Heart left ventricle (tissue), 16 donors: ENCODE measurements around the gene SEC31A. TPM values are rescaled to one million over a fixed set of nuclear protein-coding genes. Genes with fewer than 3 reads are reported as not detected.
"Not testable (repeated sequence)": the region's sequence is repeated elsewhere in the genome, so short reads cannot be mapped to it uniquely, and the experiment has no call there.

Experiments
- ATAC-seq, 4 donors: fragments of 200-7000 bp; cut with Tn5 transposase; one replicate each; pipeline ENCODE4 v1.9.1; 2020 to 2022; ENCODE audit warnings: moderate library complexity in 4 of 4, mild to moderate bottlenecking in 3 of 4, moderate number of reproducible peaks in 1 of 4
- DNase-seq, 5 donors: peaks; one replicate each; pipeline ENCODE4 v3.0.0-alpha.2; 2020
- H3K27ac ChIP-seq, 12 donors: fragments of 200-600 bp; sonication (generic) in 4 of 12; one replicate each; pipeline versions ENCODE4 v1.5.0 to v1.8.0; 2016 to 2022; ENCODE audit warnings: mild to moderate bottlenecking in 2 of 12
- H3K27me3 ChIP-seq, 9 donors: fragments of 200-600 bp; sonication (generic) in 2 of 9; one replicate each; pipeline versions ENCODE4 v1.5.1 to v1.8.0; 2016 to 2022; ENCODE audit warnings: mild to moderate bottlenecking in 3 of 9
- H3K36me3 ChIP-seq, 9 donors: fragments of 200-600 bp; sonication (generic) in 2 of 9; one replicate each; pipeline versions ENCODE4 v1.5.0 to v1.8.0; 2018 to 2022; ENCODE audit warnings: mild to moderate bottlenecking in 2 of 9
- H3K4me1 ChIP-seq, 12 donors: fragments of 200-600 bp; sonication (generic) in 4 of 12; one replicate each; pipeline versions ENCODE4 v1.5.0 to v1.8.0; 2016 to 2022; ENCODE audit warnings: mild to moderate bottlenecking in 3 of 12
- H3K4me3 ChIP-seq, 12 donors: fragments of 200-600 bp; sonication (generic) in 4 of 12; one replicate each; pipeline versions ENCODE4 v1.5.0 to v1.8.0; 2017 to 2022; ENCODE audit warnings: mild to moderate bottlenecking in 9 of 12, moderate library complexity in 4 of 12
- H3K9me3 ChIP-seq, 12 donors: fragments of 200-600 bp; sonication (generic) in 4 of 12; one replicate each; pipeline versions ENCODE4 v1.5.0 to v1.8.0; 2016 to 2022; ENCODE audit warnings: mild to moderate bottlenecking in 1 of 12
- POLR2A ChIP-seq, 2 donors: fragments of 450-650 bp; IDR thresholded peaks; one replicate each; pipeline ENCODE4 v1.6.1; 2017; ENCODE audit warnings: antibody characterized with exemption in 2 of 2, mild to moderate bottlenecking in 2 of 2, moderate library complexity in 2 of 2
- WGBS, 4 donors: extraction: QIAGEN DNeasy Blood & Tissue Kit in 2 of 4; methylation state at CpG; one replicate each; pipeline versions ENCODE4 v1.1.5 to v1.1.7; 2013 to 2018; 5-methylcytosine and 5-hydroxymethylcytosine counted together
- intact Hi-C, 10 donors: fragments of 100-400 bp; cut with DNase I; formaldehyde crosslinking; loops; one replicate each; pipeline versions ENCODE4 v1.11.1 to v1.14.2; 2022
- polyA plus RNA-seq, 2 donors: library from polyadenylated mRNA; stranded (reverse); fragments of 200-250 nt; gene quantifications; one replicate each; pipeline ENCODE4 v1.2.3, GENCODE V29; 2013
- total RNA-seq, 9 donors: library from RNA; depleted of rRNA in 2 of 9; stranded (reverse); fragments of >200 nt in 2 of 9; fragmentation: NEBNext Ultra II Directional in 3 of 9; extraction: Animal tissue kit (Norgen Biotek cat#: 25700) in 3 of 9; gene quantifications; one replicate each; pipeline versions ENCODE4 v1.1.0 to v1.2.4, GENCODE V29; 2016 to 2023
- TF ChIP-seq, protein P1 (sequence below), 12 donors: fragments of 200-600 bp; sonication (generic) in 4 of 12; IDR thresholded peaks; one replicate each; pipeline versions ENCODE4 v1.5.0 to v1.8.0; 2018 to 2022; ENCODE audit warnings: antibody characterized with exemption in 12 of 12, mild to moderate bottlenecking in 5 of 12
- donor health status: ischemic (EF 13 %, LVEDD 7.1; RV severe dilation, severe dysfunction).
- donor health status: healthy with polysubstance abuse.
- donor health status: DM: no; HTN: yes; CAD: no.
- donor health status: DM: no; HTN: no; CAD: no.
- donor health status: ischemic (EF 25% LVEDD 6.9; RV normal size, moderate dysfunction).
- donor health status: ischemic (EF 25% LVEDD 5.7; RV mildly dilated, moderate dysfunction).
- donor health status: healthy.
- donor health status: DM: yes; HTN: yes; CAD: no.
- donor health status: ischemic (EF 35%, LVEDD 5.7; RV mildly dilated, moderate dysfunction).
- donor health status: nonischemic (EF 11% LVEDD 7.7; RV severe dilation, severe dysfunction).
- donor health status: DM: yes; HTN: yes; CAD: no.
- donor health status: PGD.
- donor health status: ischemic (EF 29% LVEDD 5.4; RV normal size, mild dysfunction).
- donor health status: nonischemic (EF 23%, LVEDD 6.1; RV moderate dilation, normal function).

Gene SEC31A
- total and polyA plus RNA-seq, 11 donors, result 81.0 to 168 (median 101) TPM

DNA sequence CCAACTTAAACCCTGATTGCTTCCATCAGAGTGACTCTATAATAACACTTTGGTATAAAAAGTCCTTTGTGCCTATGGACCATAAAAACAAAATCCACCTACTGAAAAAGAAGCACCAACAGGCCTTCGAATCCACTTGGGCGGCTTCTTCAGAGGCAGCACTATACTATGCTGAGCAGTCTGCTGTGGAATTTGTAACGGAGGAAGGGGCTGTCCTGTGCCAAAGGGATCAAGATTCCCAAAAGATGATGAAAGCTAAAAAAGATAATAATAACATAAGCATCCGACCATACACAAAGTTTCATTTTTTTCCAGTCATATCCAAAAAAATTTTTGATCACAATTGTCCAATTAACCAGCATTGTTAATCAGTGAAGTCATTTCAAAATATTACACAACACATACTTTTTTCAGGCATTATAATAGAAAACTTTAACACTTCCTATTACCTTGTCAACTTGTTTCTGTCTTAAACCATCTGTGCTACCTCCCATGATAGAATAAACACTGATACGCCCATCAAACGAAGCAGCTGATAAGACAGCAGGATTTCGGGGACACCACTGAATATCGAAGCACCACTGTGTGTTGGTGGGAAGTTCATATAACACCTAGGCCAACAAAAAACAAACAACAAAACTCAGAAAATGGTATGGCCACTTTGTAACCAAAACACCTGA, 24.1 kb downstream of the SEC31A start:
- WGBS, 4 donors, result 75 to 79% (median 77%) methylated on average over 8 of the region's 8 CpGs
- H3K4me3 ChIP-seq, result no peak overlapping the region
- no peak for DNase-seq
- peaks cover 0 to 28% (median 3%) of the 10 kb centered on the region in 12 donors for H3K4me1 ChIP-seq
- H3K27me3 ChIP-seq, result no peaks in the 10 kb centered on the region
- TF ChIP-seq, protein P1, sequence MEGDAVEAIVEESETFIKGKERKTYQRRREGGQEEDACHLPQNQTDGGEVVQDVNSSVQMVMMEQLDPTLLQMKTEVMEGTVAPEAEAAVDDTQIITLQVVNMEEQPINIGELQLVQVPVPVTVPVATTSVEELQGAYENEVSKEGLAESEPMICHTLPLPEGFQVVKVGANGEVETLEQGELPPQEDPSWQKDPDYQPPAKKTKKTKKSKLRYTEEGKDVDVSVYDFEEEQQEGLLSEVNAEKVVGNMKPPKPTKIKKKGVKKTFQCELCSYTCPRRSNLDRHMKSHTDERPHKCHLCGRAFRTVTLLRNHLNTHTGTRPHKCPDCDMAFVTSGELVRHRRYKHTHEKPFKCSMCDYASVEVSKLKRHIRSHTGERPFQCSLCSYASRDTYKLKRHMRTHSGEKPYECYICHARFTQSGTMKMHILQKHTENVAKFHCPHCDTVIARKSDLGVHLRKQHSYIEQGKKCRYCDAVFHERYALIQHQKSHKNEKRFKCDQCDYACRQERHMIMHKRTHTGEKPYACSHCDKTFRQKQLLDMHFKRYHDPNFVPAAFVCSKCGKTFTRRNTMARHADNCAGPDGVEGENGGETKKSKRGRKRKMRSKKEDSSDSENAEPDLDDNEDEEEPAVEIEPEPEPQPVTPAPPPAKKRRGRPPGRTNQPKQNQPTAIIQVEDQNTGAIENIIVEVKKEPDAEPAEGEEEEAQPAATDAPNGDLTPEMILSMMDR (IDR thresholded peaks at IDR 0.05), result no peak
- no peak for TF ChIP-seq POLR2A (IDR thresholded peaks at IDR 0.05)
- intact Hi-C loops, result loop anchor here in 2 of 10 donors (5.0 kb wide), 1 partner anchor 40 kb away; no protein-coding TSS in a partner anchor
- H3K27ac ChIP-seq, result peak overlapping the region in 1 of 12 donors; percentile 43
- no peak for ATAC-seq
- H3K36me3 ChIP-seq, result peaks cover 2 to 100% (median 100%) of the 10 kb centered on the region in 9 donors
- H3K9me3 ChIP-seq, result no peaks in the 10 kb centered on the region

DNA sequence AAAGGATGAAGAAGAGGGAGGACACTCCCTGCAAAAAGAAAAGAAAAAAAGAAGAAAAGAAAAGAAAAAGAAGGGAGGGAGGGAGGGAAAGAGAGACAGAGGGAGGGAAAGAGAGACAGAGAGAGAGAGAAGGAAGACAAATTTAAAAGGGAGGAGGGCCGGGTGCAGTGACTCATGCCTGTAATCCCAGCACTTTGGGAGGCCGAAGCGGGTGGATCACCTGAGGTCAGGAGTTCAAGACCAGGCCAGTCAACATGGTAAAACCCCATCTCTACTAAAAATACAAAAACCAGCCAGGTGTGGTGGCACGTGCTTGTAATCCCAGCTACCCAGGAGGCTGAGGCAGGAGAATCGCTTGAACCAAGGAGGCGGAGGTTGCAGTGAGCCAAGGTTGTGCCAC, 24.9 kb downstream of the SEC31A start:
- not testable (repeated sequence) for DNase-seq, H3K4me3 ChIP-seq, H3K9me3 ChIP-seq, ATAC-seq, H3K27me3 ChIP-seq
- Histone ChIP-seq H3K36me3 (peaks cover 2 to 100% (median 100%) of the 10 kb centered on the region in 9 donors), H3K27ac (peak overlapping the region in 2 of 12 donors; percentile 19 to 43), H3K4me1 (peaks cover 0 to 28% (median 3%) of the 10 kb centered on the region in 12 donors)
- WGBS, 4 donors, result 84 to 89% (median 85%) methylated on average over 6 of the region's 6 CpGs
- intact Hi-C loops, result loop anchor here in 2 of 10 donors (5.0 kb wide), 1 partner anchor 39 kb away; no protein-coding TSS in a partner anchor

DNA sequence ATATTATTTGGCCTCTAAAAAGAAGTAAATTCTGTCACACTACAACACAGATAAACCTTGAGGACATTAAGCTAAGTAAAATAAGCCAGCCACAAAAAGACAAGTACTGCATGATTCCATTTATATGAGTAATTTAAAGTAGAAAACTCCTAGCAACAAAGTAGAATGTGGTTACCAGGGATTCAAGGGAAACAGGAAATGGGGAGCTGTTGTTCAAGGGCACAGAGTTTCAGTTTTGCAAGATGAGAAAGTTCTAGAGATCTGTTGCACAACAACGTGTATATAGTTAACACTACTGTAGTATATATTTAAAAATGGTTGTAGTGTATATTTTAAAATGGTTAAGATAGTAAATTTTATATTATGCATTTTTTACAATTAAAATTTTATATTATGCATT, 25.4 kb downstream of the SEC31A start:
- peak overlapping the region in 2 of 12 donors; percentile 19 to 43 for H3K27ac ChIP-seq
- H3K36me3 ChIP-seq, result peaks cover 0 to 100% (median 100%) of the 10 kb centered on the region in 9 donors
- no peak overlapping the region for H3K4me3 ChIP-seq
- DNase-seq, result no peak
- no peaks in the 10 kb centered on the region for H3K27me3 ChIP-seq
- peaks cover 0 to 28% (median 3%) of the 10 kb centered on the region in 12 donors for H3K4me1 ChIP-seq
- no peaks in the 10 kb centered on the region for H3K9me3 ChIP-seq
- WGBS, 4 donors, result 30 to 40% (median 35%) methylated on average over 1 of the region's 1 CpG
- intact Hi-C loops, result loop anchor here in 3 of 10 donors (2.0 to 5.0 kb wide), 2 partner anchors 23 to 38 kb away; no protein-coding TSS in a partner anchor
- peak in 3 of 4 donors; percentile 34 to 41 (median 36) for ATAC-seq
- no peak for TF ChIP-seq POLR2A (IDR thresholded peaks at IDR 0.05)
- TF ChIP-seq, protein P1 (IDR thresholded peaks at IDR 0.05), result no peak

DNA sequence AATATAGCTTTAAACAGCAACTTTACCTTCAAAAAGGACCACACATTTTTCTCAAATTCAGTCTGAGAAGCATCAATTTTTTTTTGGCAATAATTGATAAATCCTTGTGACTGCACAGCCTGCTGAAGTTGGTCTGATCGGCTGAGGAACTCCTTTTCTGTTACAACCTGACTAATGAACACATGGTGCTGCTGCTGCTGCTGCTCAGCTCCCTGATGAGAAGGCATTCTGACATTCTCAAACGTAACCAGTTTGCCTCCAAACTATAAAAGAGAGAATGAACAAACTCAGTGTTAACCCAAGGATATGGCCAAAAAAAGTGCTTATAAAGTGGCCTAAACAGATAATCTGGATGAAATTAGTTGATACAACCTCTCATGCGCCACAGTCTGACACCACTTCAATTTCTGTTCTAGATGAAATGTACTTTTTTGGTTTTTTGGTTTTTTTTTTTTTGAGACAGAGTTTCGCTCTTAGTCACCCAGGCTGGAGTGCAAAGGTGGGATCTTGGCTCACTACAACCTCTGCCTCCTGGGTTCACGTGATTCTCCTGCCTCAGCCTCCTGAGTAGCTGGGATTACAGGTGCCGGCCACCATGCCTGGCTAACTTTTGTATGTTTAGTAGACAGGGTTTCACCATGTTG, 26.5 kb downstream of the SEC31A start:
- Histone ChIP-seq H3K9me3 (no peaks in the 10 kb centered on the region), H3K27me3 (no peaks in the 10 kb centered on the region), H3K4me1 (peaks cover 0 to 28% (median 3%) of the 10 kb centered on the region in 12 donors), H3K36me3 (peaks cover 0 to 100% (median 97%) of the 10 kb centered on the region in 9 donors), H3K27ac (peak overlapping the region in 1 of 12 donors; percentile 43), H3K4me3 (no peak overlapping the region)
- WGBS, 4 donors, result 90 to 93% (median 91%) methylated on average over 6 of the region's 6 CpGs
- no peak for TF ChIP-seq POLR2A (IDR thresholded peaks at IDR 0.05)
- TF ChIP-seq, protein P1 (IDR thresholded peaks at IDR 0.05), result no peak
- intact Hi-C loops, result loop anchor here in 1 of 10 donors (2.0 kb wide), 1 partner anchor 22 kb away; no protein-coding TSS in a partner anchor
- no peak for DNase-seq
- no peak for ATAC-seq
